Stimulated activated CD8-positive, alpha-beta memory T cell treated with anti-CD3 and anti-CD28 coated beads, Interleukin-15, amount 100 ng/mL, for 48 hours (primary cell): ENCODE measurements around the gene TPM1.
"Not testable (repeated sequence)": the region's sequence is repeated elsewhere in the genome, so short reads cannot be mapped to it uniquely, and the experiment has no call there.

Source experiments
- DNase-seq, 2 donors: peaks; one replicate each; pipeline ENCODE4 v3.0.0-alpha.2; 2020; ENCODE audit warnings: low read depth in 2 of 2

TPM1 gene

DNA sequence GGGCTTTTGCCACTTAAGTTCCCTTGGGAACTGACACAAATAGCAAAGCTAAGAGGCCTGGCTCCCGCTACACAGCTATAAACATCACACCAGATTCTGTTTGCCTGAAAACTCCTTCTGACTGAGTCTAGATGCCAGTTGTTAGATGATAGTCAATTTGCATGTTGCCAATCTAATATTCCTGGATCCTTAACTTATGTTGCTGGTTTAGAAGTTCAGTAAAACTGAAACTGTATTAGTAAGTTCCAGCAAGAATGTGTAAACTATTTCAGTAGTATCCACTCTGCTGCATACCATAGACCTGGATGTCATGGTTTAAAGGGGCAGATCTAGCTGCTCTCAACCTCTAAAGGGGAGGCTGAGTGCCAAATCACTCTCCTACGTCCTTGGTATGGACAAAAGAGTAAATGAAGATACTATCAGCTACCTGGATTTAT is 52.0 kb downstream of the TPM1 start:
- no peak for DNase-seq

DNA sequence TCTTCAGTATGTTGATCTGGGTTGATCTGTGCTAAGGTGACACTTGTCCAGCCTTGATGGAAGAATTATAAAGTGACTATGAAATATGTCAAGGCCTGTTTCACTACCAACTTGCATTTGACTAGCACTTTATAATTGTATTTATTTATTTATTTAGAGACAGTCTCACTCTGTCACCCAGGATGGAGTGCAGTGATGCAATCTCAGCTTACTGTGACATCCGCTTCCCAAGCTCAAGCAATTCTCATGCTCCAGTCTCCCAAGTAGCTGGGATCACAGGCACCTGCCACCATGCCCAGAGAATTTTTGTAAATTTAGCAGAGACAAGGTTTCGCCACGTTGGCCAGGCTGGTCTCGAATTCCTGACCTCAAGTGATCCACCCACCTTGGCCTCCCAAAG is 53.6 kb downstream of the TPM1 start:
- no peak for DNase-seq

DNA sequence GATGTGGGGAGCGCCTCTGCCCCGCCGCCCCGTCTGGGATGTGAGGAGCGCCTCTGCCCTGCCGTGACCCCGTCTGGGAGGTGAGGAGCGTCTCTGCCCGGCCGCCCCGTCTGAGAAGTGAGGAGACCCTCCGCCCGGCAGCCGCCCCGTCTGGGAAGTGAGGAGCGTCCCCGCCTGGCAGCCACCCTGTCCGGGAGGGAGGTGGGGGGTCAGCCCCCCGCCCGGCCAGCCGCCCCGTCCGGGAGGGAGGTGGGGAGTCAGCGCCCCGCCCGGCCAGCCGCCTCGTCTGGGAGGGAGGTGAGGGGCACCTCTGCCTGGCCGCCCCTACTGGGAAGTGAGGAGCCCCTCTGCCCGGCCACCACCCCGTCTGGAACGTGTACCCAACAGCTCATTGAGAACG is 56.4 kb downstream of the TPM1 start:
- DNase-seq: not testable (repeated sequence)

DNA sequence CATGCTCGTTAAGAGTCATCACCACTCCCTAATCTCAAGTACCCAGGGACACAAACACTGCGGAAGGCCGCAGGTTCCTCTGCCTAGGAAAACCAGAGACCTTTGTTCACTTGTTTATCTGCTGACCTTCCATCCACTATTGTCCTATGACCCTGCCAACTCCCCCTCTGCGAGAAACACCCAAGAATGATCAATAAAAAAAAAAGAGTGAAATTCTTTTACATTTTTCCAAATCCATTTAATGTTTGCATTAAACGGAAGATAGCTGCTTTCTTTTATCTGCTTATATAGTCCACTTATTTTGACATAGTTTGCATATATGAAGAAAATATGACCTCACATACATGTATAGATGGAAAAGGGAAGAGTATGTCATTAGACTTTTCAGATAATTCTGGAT is 57.0 kb downstream of the TPM1 start:
- DNase-seq: not testable (repeated sequence)

DNA sequence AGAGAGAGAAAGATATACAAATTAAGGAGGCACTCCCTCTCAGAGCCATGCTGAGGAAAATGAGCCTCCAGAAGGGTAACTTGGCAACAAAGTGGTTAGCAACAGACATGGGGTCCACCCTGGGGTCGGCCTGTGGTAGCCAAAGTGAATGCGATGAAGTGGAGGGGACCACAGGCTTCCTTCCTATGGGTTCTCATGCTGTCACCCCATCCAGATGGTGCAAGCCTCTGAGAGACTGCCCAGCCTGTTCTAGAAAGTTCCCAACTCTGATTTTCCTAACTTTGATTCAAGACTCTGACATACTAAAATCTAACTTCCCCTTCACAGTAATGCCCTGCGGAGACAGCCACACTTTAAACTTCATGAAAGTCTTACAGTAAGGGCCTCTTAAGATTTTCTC is 60.9 kb downstream of the TPM1 start:
- DNase-seq: no peak

DNA sequence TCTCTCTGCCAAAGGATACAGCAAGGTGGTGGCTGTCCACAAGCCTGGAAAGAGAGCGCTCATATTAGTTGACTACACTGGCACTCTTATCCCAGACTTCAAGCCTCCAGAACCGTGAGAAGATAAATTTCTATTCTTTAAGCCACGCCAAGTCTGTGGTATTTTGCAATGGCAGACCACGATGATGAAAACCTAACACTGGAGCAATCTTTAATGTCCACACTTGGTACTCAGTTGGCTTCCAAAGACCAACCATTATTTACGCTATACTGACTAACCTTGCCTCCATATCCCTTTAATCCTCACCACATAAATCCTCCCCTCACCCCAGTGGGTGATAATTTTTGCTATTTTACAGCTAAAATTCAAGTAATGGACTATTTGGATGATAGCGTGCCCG is 62.2 kb downstream of the TPM1 start:
- no peak for DNase-seq

DNA sequence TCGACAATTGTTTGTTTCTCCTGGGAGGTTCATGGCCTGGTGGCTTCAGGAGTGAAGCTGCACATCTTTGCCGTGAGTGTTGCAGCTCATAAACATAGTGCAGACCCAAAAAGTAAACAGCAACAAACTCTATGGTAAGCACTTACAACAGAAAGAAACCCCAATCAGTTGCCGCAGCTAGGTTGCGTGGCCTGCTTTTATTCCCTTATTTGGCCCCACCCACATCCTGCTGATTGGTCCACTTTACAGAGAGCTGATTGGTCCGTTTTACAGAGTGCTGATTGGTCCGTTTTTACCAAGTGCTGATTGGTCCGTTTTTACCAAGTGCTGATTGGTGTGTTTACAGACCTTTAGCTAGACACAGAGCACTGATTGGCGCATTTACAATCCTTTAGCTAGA is 62.8 kb downstream of the TPM1 start:
- DNase-seq: not testable (repeated sequence)

DNA sequence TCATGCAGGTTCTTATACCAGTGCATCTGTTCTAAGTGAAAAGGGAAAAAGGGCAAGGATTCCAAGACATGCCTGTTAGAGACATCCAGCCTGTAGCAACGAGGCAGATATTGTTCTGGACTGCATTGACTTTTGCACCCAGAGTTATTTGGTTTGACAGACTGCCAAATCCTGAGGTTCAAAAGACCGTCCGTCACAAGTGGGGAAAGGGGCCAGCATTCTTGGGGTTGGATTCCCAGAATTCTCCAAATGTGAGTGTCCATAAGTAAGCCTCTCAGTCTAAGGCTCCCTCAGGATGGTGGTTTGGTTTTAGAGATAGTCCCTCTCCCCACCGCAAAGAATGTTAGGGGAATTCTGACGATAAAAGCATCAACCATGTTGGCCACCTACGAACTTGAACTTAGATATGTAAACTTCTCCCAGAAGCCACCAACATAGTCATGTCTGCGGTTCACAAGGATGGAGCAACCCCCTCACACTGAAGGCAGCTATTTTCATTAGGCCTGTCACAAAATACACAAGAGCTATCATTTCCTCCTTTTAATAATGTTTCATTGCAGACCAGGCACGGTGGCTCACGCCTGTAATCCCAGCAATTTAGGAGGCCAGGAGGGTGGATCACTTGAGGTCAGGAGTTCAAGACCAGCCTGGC is 65.5 kb downstream of the TPM1 start:
- no peak for DNase-seq

DNA sequence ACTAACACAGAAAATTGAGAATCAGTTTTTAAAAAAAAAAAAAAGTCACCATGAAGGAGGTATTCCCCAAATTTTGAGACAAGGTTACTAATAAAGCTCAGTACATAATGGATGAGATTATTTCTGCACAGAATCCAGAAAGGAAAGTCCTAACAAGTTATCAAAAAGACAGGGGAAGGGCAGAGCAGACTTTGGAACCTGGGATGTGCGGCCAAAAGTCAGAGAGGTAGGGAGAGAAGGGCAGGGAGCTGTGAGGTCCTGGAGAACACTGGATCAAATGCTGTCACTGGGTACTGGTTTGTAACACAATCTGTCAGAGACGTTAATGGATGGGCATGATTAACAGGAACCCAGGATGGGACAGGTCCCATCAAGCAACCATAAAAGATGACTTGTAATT is 67.0 kb downstream of the TPM1 start:
- DNase-seq: no peak

DNA sequence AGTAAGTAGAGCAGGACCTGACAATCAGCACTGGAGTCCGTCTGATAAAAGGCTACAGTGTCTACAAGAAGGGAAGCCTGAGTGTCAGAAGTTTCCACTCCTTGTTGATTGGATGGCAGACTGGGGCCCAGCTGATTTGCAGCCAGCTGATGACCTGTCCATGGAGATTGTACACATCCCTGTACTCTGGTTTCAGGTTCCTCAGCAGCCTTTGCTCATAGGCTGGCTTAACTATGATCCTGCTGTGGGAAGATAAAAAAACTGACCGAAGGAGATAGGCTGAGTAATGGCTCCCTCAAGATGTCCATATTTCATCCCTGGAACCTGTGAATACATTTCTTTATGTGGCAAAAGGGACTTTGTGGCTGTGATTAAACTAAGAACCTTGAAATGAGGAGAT is 67.4 kb downstream of the TPM1 start:
- DNase-seq: no peak

DNA sequence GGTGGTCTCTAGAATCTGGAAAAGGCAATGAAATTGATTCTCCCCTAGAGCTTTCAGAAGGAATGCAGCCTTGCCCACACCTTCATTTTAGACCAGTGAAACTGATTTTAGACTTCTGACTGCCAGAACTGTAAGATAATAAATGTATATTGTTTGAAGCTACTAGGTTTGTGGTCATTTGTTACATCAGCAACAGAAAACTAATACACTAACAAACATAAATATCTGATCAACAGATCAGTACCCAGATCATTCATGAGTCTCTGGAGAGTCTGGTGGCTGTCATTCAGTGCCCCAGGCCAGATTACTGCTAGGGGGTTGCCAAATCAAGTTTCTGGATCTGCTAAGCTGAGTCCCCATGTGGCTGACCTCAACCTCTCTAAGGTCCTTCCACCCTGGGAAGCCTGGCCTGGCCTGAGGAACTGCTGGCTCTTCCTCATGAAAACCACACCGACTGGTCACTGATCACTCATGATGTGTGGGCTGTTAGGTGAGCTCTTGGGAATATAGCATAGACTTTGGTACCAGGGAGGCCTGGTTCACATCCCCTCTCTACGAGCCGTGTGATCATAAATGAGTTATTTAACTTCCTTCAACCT is 68.0 kb downstream of the TPM1 start:
- no peak for DNase-seq

DNA sequence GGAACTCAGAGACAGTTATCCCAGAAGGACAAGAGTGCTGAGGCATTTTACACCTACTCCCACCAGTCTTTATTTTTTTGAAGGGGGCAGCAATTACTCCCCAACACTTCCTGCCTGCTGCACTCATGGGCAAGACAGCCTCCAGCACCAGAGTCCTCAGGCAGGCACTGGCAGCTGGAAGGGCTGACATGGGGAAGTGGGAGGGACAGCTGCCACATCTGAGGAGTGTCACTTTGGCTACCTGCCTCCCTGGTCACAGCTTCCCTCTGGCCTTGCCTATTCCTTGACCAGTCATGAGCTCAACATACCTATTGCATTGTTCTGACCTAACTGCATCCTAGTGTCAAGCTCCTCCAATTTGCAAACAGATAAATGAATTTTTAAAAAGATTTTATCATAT is 68.9 kb downstream of the TPM1 start:
- DNase-seq: no peak

DNA sequence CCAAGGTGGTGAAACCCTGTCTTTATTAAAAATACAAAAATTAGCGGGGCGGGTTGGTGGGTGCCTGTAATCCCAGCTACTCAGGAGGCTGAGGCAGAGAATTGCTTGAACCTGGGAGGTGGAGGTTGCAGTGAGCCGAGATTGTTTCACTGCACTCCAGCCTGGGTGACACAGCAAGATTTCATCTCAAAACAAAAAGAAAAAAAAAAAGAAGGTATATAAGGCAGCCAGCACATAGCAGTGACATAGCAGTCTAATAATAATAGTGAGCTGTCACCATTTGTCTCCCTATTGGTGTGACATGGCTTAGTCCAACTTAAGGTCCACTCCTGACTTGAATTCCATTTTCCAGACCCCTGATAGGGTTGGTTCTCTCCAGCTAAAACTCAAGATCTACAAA is 70.3 kb downstream of the TPM1 start:
- no peak for DNase-seq

DNA sequence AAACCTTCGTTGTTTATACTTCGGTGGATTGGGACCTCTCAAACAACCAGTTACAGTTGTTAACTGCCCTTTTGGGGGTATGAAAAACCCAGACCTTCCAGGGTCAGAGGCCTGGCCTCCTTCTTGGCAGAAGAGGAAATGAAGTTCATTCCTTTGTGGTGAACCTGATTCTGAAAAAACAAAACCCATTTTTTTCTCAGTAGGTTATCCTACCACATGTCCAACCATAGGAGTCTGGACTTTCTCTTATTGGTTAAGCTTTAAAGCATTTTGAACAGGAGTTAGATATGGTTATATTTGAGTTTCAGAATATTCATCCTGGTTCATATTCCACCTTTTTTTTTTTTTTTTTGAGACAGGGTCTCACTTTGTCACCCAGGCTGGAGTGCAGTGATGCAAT is 71.9 kb downstream of the TPM1 start:
- no peak for DNase-seq
